Activated naive CD8-positive, alpha-beta T cell treated with anti-CD3 and anti-CD28 coated beads for 36 hours (primary cell): ENCODE data around the gene SNAPC3. TPM values are rescaled to one million over a fixed set of nuclear protein-coding genes. Genes with fewer than 3 reads are reported as not detected.
A peak's percentile ranks its signal among the peaks of the same experiment; 100 is the strongest.
"Not testable (repeated sequence)": the region's sequence is repeated elsewhere in the genome, so short reads cannot be mapped to it uniquely, and the experiment has no call there.

Experiments
- DNase-seq: peaks from one replicate; pipeline ENCODE4 v3.0.0; 2021
- H3K27ac Mint-ChIP-seq: one replicate; pipeline ENCODE4 v1.8.0; 2022; ENCODE audit warnings: mild to moderate bottlenecking, moderate library complexity, mixed read lengths
- H3K27me3 Mint-ChIP-seq: one replicate; pipeline ENCODE4 v1.8.0; 2022; ENCODE audit warnings: mild to moderate bottlenecking, mixed read lengths
- H3K36me3 Mint-ChIP-seq: one replicate; pipeline ENCODE4 v1.8.0; 2021; ENCODE audit warnings: mild to moderate bottlenecking, mixed read lengths
- H3K4me1 Mint-ChIP-seq: one replicate; pipeline ENCODE4 v1.8.0; 2021; ENCODE audit warnings: mixed read lengths
- H3K4me3 Mint-ChIP-seq: one replicate; pipeline ENCODE4 v1.8.0; 2022; ENCODE audit warnings: mild to moderate bottlenecking, moderate library complexity, mixed read lengths
- H3K9me3 Mint-ChIP-seq: one replicate; pipeline ENCODE4 v1.8.0; 2022; ENCODE audit warnings: mixed read lengths
- total RNA-seq, 2 experiments: library from RNA; stranded (reverse); gene quantifications; one replicate each; pipeline ENCODE4 v1.2.3, GENCODE V29; 2021

Gene SNAPC3
- total RNA-seq, result 10 to 100 TPM; 20.4 to 22.8 TPM

DNA sequence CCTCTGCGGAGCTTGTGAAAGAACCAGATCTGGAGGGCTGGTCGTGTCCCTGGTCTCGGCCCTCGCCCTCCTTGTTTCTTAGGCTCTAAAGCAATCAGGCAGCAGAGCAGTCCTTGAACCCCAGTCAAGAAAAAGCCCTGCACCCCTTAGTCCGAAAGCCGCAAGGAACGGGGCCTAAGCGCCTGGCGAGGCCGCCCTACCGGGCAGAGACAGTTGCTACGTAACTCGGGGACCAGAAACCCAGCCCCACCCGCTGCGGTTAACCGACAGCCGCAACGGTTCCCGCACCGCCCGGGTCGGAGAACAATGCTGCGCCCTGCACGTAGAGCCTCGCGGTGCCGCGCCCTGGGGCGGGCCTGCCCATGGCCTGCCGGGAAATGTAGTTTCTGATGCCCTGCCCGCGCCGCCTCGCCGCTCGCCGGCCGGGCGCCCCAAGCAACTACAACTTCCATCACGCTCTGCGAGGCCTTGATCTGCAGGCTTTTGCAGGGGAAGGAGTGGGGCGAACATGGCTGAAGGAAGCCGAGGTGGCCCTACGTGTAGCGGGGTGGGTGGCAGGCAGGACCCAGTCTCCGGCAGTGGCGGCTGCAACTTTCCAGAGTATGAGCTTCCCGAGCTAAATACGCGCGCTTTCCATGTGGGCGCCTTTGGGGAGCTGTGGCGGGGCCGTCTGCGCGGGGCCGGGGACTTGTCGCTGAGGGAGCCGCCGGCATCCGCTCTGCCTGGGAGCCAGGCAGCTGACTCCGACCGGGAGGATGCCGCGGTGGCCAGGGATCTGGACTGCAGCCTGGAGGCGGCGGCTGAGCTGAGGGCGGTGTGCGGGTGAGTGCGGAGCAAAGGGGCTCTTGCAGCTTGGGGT, at the start of gene SNAPC3:
Gene SNAPC3, plus strand, starts transcription at position 505 of the 859 bp plus-strand sequence. Its CDS starts 4 bp downstream, at position 509.
- Mint-ChIP-seq H3K27me3 (peaks cover 5% of the 10 kb centered on the region), H3K4me1 (peaks cover 32% of the 10 kb centered on the region), H3K27ac (peak within 1 kb of the TSS; percentile 74), H3K36me3 (peaks cover 20% of the 10 kb centered on the region), H3K9me3 (no peaks in the 10 kb centered on the region), H3K4me3 (peak within 1 kb of the TSS; percentile 93)
- DNase-seq, result peak; percentile 94

GRCh38 chr9:15373881-15374280, 48.8 kb upstream of the SNAPC3 start:
- Mint-ChIP-seq H3K4me3 (no peak overlapping the region), H3K36me3 (peaks cover 5% of the 10 kb centered on the region), H3K4me1 (no peaks in the 10 kb centered on the region), H3K27ac (no peak overlapping the region), H3K9me3 (peaks cover 9% of the 10 kb centered on the region), H3K27me3 (peaks cover 8% of the 10 kb centered on the region)
- no peak for DNase-seq

GRCh38 chr9:15374310-15374709, 48.4 kb upstream of the SNAPC3 start:
- Mint-ChIP-seq H3K9me3 (peaks cover 9% of the 10 kb centered on the region), H3K4me3 (no peak overlapping the region), H3K27me3 (peaks cover 8% of the 10 kb centered on the region), H3K27ac (no peak overlapping the region), H3K36me3 (peaks cover 5% of the 10 kb centered on the region), H3K4me1 (no peaks in the 10 kb centered on the region)
- no peak for DNase-seq

- H3K4me3 Mint-ChIP-seq, result no peak overlapping the region
- peaks cover 9% of the 10 kb centered on the region for H3K9me3 Mint-ChIP-seq
- no peaks in the 10 kb centered on the region for H3K4me1 Mint-ChIP-seq
- DNase-seq, result no peak
- H3K27me3 Mint-ChIP-seq, result peaks cover 8% of the 10 kb centered on the region
- H3K27ac Mint-ChIP-seq, result no peak overlapping the region
- peaks cover 5% of the 10 kb centered on the region for H3K36me3 Mint-ChIP-seq
These were observed 47.9 kb upstream of the SNAPC3 start for GRCh38 chr9:15374825-15375224.

- Mint-ChIP-seq H3K36me3 (peaks cover 5% of the 10 kb centered on the region), H3K9me3 (peaks cover 9% of the 10 kb centered on the region), H3K4me3 (no peak overlapping the region), H3K27ac (no peak overlapping the region), H3K27me3 (peaks cover 8% of the 10 kb centered on the region), H3K4me1 (no peaks in the 10 kb centered on the region)
- DNase-seq, result no peak
These were observed 44.8 kb upstream of the SNAPC3 start for GRCh38 chr9:15377625-15378540.

GRCh38 chr9:15379317-15379716, 43.4 kb upstream of the SNAPC3 start:
- H3K4me3 Mint-ChIP-seq, H3K36me3 Mint-ChIP-seq, DNase-seq, H3K9me3 Mint-ChIP-seq, H3K27me3 Mint-ChIP-seq, H3K27ac Mint-ChIP-seq, H3K4me1 Mint-ChIP-seq: not testable (repeated sequence)

GRCh38 chr9:15379888-15380287, 42.8 kb upstream of the SNAPC3 start:
- H3K36me3 Mint-ChIP-seq, DNase-seq, H3K9me3 Mint-ChIP-seq, H3K27me3 Mint-ChIP-seq, H3K27ac Mint-ChIP-seq, H3K4me3 Mint-ChIP-seq, H3K4me1 Mint-ChIP-seq: not testable (repeated sequence)

DNA sequence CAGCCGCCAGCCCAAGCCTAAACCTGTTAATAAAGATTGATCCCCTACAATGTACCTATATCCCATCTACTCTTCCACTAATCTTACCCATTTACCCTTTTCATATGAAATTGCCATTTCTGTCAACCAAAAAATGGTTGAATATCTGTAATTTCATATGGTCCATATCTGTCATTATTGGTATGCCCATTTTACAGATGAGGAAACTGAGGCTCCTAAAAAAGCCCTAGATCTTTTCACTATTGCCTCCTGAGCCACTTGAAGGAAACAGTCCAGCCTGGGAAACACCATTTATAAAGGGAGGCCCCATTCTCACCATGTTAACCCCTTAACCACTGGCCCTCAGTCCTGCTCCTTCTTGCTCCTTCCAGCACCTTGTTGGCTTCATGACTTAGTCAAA, 41.2 kb upstream of the SNAPC3 start:
- Mint-ChIP-seq H3K4me3 (no peak overlapping the region), H3K4me1 (no peaks in the 10 kb centered on the region), H3K27ac (no peak overlapping the region), H3K36me3 (no peaks in the 10 kb centered on the region), H3K27me3 (no peaks in the 10 kb centered on the region), H3K9me3 (no peaks in the 10 kb centered on the region)
- no peak for DNase-seq

GRCh38 chr9:15386465-15386864, 36.2 kb upstream of the SNAPC3 start:
- no peak overlapping the region for H3K4me3 Mint-ChIP-seq
- H3K4me1 Mint-ChIP-seq, result no peaks in the 10 kb centered on the region
- no peaks in the 10 kb centered on the region for H3K9me3 Mint-ChIP-seq
- H3K36me3 Mint-ChIP-seq, result no peaks in the 10 kb centered on the region
- DNase-seq, result no peak
- no peak overlapping the region for H3K27ac Mint-ChIP-seq
- H3K27me3 Mint-ChIP-seq, result no peaks in the 10 kb centered on the region

- no peaks in the 10 kb centered on the region for H3K27me3 Mint-ChIP-seq
- H3K27ac Mint-ChIP-seq, result no peak overlapping the region
- no peak for DNase-seq
- no peak overlapping the region for H3K4me3 Mint-ChIP-seq
- H3K36me3 Mint-ChIP-seq, result no peaks in the 10 kb centered on the region
- H3K4me1 Mint-ChIP-seq, result no peaks in the 10 kb centered on the region
- no peaks in the 10 kb centered on the region for H3K9me3 Mint-ChIP-seq
These were observed 33.5 kb upstream of the SNAPC3 start for GRCh38 chr9:15389173-15389572.

GRCh38 chr9:15389631-15390030, 33.0 kb upstream of the SNAPC3 start:
- H3K4me1 Mint-ChIP-seq, result no peaks in the 10 kb centered on the region
- H3K36me3 Mint-ChIP-seq, result no peaks in the 10 kb centered on the region
- no peak for DNase-seq
- no peaks in the 10 kb centered on the region for H3K9me3 Mint-ChIP-seq
- no peak overlapping the region for H3K4me3 Mint-ChIP-seq
- H3K27me3 Mint-ChIP-seq, result no peaks in the 10 kb centered on the region
- no peak overlapping the region for H3K27ac Mint-ChIP-seq

GRCh38 chr9:15390201-15390600, 32.5 kb upstream of the SNAPC3 start:
- Mint-ChIP-seq H3K9me3 (no peaks in the 10 kb centered on the region), H3K27ac (no peak overlapping the region), H3K4me3 (no peak overlapping the region), H3K27me3 (no peaks in the 10 kb centered on the region), H3K36me3 (no peaks in the 10 kb centered on the region), H3K4me1 (no peaks in the 10 kb centered on the region)
- no peak for DNase-seq

DNA sequence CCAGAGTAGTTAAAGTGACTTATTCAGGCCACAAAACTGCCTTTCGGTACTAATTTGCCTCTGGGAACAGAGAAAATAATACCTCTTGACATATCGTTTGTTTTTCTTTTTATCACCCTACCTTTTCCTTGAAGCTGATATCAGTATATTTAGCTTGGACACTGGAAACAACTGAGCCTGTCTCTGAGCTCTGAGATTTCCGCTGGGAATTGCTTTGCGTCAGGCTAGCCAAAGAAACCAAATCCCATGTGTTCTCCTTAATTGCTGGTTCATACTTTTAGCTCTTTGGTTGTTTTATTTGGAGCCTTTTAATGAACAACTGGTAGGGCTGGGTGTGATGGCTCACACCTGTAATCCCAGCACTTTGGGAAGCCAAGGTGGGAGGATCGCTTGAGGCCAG, 30.3 kb upstream of the SNAPC3 start:
- no peaks in the 10 kb centered on the region for H3K4me1 Mint-ChIP-seq
- no peaks in the 10 kb centered on the region for H3K36me3 Mint-ChIP-seq
- H3K4me3 Mint-ChIP-seq, result no peak overlapping the region
- DNase-seq, result no peak
- no peaks in the 10 kb centered on the region for H3K9me3 Mint-ChIP-seq
- H3K27me3 Mint-ChIP-seq, result no peaks in the 10 kb centered on the region
- no peak overlapping the region for H3K27ac Mint-ChIP-seq

GRCh38 chr9:15400281-15400941, 22.3 kb upstream of the SNAPC3 start:
- Mint-ChIP-seq H3K36me3 (no peaks in the 10 kb centered on the region), H3K4me3 (no peak overlapping the region), H3K27ac (no peak overlapping the region), H3K9me3 (peaks cover 8% of the 10 kb centered on the region), H3K27me3 (no peaks in the 10 kb centered on the region), H3K4me1 (no peaks in the 10 kb centered on the region)
- no peak for DNase-seq

DNA sequence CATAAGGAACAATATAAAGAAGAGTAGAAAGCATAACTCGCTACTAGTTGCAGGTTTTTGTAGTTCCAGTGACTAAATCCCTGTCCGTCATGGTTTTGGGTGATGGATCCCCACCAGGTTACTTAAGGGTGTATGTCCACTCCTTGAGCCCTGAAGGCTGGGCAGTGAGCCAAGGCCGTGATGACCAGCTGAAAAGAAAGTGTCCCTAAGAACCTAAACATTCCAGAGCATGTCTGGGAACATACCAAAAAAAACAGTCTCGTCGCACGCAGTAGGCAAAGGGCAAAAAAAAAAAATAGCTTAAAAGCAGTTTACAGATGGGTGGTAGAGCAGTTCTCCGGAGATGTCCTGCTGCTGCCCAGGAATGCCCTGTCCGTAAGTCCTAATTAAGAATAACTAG, 21.4 kb upstream of the SNAPC3 start:
- Mint-ChIP-seq H3K9me3 (peaks cover 9% of the 10 kb centered on the region), H3K4me3 (no peak overlapping the region), H3K4me1 (no peaks in the 10 kb centered on the region), H3K27ac (no peak overlapping the region), H3K27me3 (no peaks in the 10 kb centered on the region), H3K36me3 (no peaks in the 10 kb centered on the region)
- no peak for DNase-seq
